ENCODE data around the gene TSPEAR.
"Not testable (repeated sequence)": the region's sequence is repeated elsewhere in the genome, so short reads cannot be mapped to it uniquely, and the experiment has no call there.

The TSPEAR gene

DNA sequence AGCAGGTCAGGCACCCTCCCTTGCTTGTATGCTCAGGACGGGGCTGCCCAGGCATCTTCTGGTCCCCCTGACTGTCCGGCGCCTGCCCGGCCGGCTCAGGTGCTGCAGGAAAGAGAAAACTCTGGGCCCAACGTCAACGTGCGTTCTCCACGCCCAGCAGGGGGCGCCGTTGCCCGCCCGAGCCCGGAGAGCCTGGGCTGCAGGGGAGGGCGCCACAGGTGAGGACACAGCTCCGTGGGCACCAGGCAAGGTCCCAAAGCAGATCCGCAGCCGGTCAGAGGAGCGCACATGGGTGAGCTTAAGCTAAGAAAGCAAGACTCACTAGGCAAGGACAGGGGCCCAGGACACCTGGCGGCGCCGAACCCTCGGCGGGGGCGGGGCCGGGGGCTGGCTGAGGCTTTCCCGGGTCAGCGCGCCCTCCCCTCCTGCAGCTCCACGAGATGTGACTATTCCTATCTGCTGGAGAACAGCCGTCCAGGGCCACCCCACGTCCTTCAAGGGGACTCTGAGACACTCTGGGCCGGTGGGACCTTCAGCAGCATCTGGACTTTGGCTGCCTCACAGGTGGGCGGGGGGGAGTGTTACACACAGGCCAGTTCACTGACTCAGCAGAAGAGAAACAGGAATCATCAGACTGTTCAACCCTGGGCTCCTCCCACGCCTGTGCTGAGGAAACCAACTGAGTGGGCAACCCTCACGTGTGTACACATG lies 200.7 kb downstream of the TSPEAR start:
- peak; percentile 83 for DNase-seq

DNA sequence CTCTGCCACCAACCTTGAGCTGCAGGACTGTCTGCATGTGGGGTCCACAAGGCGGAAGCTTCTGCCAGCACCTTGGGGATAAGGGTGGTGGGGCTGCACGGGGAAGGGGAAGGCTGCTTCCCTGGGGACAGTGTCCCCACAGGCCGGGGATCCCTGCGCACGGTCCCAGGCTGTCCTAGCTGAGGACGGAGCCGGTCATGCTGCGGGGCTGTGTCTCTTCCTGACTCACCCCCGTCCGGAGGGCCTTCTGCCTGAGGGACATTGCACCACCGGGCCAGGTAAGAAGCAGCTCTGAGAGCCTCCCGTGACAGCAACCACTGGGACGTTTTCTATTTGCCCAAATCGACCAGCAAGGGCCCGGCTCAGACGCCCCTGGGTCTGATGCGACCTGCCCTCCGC lies 201.3 kb downstream of the TSPEAR start:
- no peak for DNase-seq

DNA sequence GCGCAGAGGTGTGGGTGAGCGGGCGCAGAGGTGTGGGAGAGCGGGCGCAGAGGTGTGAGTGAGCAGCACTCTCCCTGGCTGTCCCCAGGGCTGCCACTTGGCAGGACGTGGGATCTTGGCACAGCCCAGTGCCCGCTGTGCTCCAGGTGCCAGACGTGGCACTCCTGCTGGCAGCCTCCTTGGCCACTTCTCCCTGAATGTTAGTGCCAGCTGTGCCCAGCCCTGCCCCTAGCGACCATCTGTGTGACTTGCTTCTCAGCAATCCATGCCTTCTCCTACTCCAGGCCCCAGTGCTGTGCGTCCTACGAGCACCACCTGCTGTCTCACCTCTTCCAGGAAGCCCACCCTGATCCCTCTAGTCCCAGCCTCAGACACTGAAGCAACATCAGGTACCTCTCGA lies 201.8 kb downstream of the TSPEAR start:
- no peak for DNase-seq

- no peak for DNase-seq
Measured at GRCh38 chr21:44508711-44509445, 202.5 kb downstream of the TSPEAR start.

DNA sequence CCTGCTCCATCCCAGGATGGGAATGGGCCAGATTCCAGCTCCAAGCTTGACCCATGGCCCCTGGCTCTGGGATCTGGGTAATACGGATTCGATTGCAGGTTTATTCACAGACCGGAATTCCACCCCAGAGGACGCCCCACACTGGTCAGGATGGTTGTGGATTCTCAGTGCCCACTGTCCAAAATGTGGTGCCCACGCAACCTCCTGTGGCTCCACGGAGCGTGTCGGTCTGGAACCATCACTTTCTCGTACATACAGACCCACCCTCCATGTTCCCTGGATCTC lies 203.0 kb downstream of the TSPEAR start:
- DNase-seq = no peak

GRCh38 chr21:44507673-44508425 lies 203.5 kb downstream of the TSPEAR start:
- no peak for DNase-seq

- no peak for DNase-seq
Measured at GRCh38 chr21:44506279-44507255, 204.8 kb downstream of the TSPEAR start.

DNA sequence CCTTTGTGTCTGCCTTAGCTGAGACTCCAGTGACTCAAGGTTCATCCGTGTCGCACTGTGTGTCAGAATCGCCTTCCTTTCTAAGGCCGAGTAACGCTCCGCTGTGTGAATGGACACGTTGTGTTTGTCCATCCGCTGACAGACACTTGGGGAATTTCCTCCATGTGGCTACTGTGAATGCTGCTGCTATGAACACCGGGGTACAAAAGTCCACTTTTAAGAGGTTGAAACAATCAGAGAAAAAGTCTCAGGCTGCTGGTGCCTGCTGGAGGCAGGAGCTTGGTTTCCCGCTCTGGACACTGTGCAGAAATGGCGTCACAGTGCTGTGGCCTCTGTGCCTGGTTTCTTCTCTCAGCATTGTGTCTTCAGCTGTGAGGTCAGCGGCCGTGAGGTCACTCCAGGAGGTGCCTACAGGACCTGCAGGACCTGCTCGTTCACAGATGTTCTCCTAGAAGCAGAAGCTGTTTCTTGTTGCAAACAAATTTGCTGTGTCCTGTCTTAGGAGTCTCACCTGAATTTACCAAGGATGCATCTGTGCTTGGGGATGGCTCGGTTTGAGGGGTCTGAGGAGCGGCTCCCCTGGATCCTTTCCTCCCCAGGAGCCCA lies 205.6 kb downstream of the TSPEAR start:
- no peak for DNase-seq

- DNase-seq = no peak
Measured at GRCh38 chr21:44503901-44504399, 207.4 kb downstream of the TSPEAR start.

DNA sequence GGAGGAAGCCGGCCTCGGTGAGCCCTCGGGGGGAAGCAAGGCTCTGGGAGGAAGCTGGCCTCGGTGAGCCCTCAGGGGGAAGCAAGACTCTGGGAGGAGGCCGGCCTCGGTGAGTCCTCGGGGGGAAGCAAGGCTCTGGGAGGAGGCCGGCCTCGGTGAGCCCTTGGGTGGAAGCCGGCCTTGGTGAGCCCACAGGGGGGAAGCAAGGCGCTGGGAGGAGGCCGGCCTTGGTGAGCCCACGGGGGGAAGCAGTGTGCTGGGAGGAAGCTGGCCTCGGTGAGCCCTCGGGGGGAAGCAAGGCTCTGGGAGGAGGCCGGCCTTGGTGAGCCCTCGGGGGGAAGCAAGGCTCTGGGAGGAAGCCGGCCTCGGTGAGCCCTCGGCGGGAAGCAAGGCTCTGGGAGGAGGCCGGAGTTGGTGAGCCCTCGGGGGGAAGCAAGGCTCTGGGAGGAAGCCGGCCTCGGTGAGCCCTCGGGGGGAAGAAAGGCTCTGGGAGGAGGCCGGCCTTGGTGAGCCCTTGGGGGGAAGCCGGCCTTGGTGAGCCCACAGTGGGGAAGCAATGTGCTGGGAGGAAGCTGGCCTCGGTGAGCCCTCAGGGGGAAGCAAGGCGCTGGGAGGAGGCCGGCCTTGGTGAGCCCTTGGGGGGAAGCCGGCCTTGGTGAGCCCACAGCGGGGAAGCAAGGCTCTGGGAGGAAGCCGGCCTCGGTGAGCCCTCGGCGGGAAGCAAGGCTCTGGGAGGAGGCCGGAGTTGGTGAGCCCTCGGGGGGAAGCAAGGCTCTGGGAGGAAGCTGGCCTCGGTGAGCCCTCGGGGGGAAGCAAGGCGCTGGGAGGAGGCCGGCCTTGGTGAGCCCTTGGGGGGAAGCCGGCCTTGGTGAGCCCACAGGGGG lies 208.1 kb downstream of the TSPEAR start:
- not testable (repeated sequence) for DNase-seq

- DNase-seq = no peak
Measured at GRCh38 chr21:44502171-44502958, 209.0 kb downstream of the TSPEAR start.

GRCh38 chr21:44500111-44500510 lies 211.3 kb downstream of the TSPEAR start:
- no peak for DNase-seq

- DNase-seq = no peak
Measured at GRCh38 chr21:44499631-44500030, 211.7 kb downstream of the TSPEAR start.

DNA sequence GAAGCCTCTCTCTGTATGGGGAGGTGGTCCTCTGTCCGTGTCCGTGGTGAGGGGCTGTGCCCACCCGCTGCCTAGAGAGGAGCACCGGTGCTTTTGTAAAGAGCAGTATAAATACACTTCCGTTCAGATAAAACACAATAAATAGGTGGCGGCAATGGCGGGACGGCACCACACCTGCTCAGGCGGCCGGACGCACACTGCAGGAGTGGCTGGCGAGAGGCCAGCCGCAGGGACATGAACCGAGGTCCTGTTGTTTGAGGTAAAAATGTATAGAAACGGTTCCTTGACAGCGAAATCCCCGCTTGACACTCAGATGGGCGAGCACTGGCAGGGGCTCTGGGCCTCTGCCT lies 212.2 kb downstream of the TSPEAR start:
- DNase-seq = no peak

GRCh38 chr21:44498280-44499210 lies 212.8 kb downstream of the TSPEAR start:
- DNase-seq = no peak

DNA sequence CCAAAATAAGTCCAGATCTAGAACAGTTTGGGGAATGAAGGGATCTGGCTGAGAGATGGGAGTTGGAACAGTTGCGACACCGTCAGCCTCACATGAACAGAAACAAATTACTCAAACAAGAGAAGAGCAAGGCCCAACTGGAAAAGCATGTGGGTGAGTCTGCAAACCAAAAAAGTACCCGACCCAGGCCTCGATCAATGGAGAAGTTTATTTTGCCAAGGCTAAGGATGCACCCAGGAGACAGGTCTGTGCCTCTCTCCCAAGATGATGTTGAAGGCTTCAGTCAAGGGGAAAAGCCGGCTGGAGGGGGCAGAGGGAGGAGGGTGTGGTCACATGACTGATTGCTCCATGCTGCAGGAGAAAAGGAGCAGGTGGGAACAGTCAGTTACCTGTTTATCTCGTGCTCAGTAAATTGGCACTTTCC lies 213.7 kb downstream of the TSPEAR start:
- DNase-seq = no peak

- DNase-seq = no peak
Measured at GRCh38 chr21:44496564-44497550, 214.5 kb downstream of the TSPEAR start.
